HS-27A (cell line): Measurements from ENCODE around the gene GBGT1.
"Not testable (repeated sequence)": the region's sequence is repeated elsewhere in the genome, so short reads cannot be mapped to it uniquely, and the experiment has no call there.

Experiments
- DNase-seq: peaks from one replicate; pipeline ENCODE4 v3.0.0-alpha.2; 2012; ENCODE audit warnings: low read depth, missing footprints

GBGT1 gene

GRCh38 chr9:133163504-133164172 is at the start of gene GBGT1:
Gene GBGT1 (minus strand): TSS chr9:133163914. CDS start chr9:133162412, 1,502 bp downstream.
- no peak for DNase-seq

GRCh38 chr9:133210609-133211008 is 46.9 kb upstream of the GBGT1 start:
- no peak for DNase-seq

DNA sequence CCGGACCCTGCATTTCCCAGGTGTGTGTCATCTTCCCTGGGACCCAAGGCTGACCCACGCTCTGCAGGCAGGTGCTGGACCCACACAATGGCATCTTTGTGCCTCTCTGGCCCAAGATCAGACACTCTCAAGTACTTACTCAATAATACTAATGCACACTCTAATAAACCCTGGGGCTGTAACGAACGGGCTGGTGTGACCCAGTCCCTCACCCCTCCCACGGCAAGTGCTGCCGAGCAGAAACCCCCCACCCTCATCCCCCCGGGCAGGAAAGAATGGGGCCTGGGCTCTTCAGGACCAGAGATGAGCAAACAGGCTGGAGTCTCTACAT is 46.5 kb upstream of the GBGT1 start:
- no peak for DNase-seq

- DNase-seq = not testable (repeated sequence)
Observed at GRCh38 chr9:133209327-133210201, 45.9 kb upstream of the GBGT1 start.

GRCh38 chr9:133208880-133209300 is 45.2 kb upstream of the GBGT1 start, which contains the start of gene OBP2B:
Gene OBP2B (minus strand): TSS chr9:133209250. CDS start chr9:133209199, 51 bp downstream.
- DNase-seq = not testable (repeated sequence)

DNA sequence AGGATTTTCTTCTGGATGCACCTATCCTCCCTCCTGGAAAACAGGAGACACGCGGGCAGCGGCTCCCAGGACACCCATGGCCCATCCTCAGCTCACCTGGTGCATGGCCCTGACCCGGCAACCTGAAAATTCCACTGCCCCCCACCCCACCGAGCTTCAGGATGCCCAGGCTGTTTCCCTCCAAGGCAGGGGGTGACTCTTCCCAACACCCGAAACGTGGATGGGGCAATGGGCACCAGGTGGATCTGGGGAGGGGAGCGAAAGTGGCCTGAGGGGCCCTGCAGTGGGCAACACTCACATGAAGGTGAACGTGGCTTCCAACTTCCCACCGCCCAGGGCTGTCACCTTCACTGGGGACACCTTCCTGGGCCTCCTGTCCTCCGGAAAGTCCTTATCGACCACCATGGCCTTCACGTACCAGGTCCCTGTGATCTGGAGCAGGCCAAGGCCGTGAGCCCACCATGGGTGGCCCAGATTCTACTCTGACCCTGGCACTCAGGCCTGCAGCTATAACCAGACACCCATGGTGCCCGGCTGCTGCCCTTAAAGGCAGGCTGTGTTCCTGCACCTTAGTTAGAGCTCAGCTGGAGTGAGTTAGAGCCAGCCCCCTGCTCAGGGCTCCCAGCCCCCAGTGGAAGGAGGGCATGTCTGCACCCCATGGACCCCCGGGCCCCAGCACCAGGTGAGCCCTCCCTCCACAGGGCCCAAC is 44.6 kb upstream of the GBGT1 start:
- DNase-seq = not testable (repeated sequence)

DNA sequence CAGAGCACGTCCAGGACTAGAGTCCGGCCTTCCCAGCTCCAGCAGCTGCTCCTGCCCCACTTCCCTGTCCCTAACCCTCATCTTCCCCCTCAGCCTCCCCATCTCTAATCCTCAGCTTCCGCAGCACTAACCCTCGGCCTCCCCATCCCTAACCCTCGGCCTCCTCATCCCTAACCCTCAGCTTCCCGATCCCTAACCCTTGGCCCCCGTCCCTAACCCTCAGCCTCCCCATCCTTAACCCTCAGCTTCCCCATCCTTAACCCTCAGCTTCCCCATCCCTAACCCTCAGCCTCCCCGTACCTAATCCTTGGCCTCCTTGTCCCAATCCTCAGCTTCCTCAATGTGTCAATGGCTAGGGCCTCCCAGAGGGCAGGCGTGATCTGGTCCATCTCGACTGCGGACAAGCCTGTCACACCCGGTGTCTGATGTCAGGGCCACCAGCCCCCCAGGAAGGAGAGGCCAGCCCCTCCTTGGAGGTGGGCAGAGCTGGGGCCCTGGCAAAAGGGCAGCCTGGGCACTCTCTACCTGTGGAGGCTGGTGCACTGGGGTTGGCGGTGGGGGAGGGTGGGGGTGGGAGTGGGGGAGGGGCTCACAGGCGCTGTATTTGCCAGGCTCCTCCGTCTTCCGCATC is 43.9 kb upstream of the GBGT1 start:
- no peak for DNase-seq

DNA sequence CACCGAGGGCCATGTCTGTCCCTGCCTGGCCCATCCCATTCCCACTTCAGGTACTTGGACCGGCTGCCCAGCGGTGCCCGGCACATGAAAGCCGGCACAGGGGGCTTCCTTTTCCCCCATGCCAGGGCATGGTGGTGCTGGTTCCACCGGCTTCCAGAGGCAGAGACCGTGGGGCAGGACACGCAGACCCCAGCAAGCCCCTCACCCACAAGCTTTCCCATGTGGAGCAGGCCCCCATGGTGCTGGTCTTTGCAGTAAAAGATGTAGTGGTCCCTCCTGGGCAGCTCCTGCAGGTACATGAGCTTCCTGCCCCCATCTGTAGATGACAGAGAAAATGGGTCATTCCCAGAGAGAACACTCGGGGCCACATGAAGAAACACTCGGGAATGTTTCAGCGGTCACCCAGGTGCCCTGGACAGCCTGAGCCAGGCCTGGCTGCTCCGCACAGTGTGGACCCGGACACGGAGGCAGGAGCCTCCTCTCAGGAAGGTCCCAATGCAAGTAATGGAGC is 43.4 kb upstream of the GBGT1 start:
- no peak for DNase-seq

GRCh38 chr9:133205996-133206931 is 42.5 kb upstream of the GBGT1 start:
- DNase-seq = no peak

GRCh38 chr9:133205481-133205887 is 41.8 kb upstream of the GBGT1 start:
- DNase-seq = not testable (repeated sequence)

GRCh38 chr9:133204993-133205336 is 41.3 kb upstream of the GBGT1 start:
- DNase-seq = no peak

DNA sequence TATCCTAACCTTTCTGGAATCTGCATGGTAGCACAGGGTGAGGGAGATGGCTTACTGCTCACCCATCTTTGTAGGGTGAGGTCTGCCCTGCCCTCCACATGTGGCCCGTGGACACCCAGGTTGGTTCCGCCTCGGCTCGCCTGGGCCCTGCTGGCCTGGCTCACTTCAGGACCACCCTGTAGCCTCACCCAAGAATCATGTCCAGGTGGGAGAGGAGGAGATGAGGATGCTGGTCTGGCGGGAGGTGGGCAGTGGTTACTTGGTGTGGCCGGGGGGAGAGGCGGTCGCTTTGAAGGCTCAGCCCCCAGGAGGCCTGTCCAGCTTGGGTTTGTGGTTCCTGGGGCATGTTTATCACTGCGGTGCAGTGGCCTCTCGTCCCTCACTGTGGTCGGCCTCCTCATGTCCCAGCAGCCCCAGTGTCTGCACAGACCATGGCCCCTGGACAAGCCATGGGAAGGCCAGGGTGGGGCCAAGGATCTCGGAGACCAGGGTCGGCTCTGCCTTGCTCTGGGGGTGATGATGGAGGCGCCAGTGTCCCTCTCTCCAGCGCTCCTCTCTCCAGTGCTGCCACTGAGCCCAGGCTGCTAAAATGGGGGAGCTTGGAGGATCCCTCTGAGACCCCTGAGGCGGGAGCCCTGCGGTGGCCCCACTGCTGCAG is 40.8 kb upstream of the GBGT1 start:
- DNase-seq = no peak

- DNase-seq = no peak
Observed at GRCh38 chr9:133203506-133204075, 39.9 kb upstream of the GBGT1 start.

GRCh38 chr9:133202688-133203453 is 39.2 kb upstream of the GBGT1 start:
- DNase-seq = no peak

- DNase-seq = no peak
Observed at GRCh38 chr9:133202145-133202513, 38.4 kb upstream of the GBGT1 start.

DNA sequence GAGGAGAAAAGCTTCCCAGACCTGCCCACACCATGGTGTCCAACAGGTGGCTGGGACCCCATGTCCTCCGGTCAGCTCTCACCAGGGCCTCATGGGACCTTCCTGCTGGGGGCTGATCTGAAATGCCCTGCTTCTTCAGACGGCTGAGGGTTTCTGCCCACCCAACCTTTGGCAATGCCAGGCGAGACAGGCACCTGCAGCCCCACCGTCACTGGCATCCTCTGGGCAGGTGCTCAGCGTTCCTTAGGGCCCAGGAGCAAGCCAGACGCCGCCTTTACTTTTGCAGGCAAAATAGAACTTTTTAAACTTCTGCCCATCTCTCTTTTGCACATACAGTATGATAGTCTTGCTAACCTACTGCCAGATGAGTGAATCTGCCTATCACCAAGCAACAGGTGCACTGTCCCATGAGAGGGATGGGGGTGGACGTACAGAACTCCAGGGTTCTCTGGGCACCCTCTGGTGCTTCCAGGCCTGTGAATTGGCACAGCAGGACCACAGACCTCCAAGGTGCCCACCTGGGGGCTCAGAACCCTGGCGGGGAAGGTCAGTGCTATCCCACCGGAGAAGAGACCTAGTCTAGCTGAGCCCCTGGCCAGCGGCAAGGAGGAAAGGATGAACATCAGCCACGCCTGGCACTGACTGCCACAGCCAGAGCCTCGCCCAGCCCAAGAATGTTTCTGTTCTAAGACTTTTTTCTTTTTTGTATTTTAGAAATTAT is 37.9 kb upstream of the GBGT1 start:
- DNase-seq = no peak

- no peak for DNase-seq
Observed at GRCh38 chr9:133200631-133201030, 36.9 kb upstream of the GBGT1 start.

- DNase-seq = no peak
Observed at GRCh38 chr9:133199648-133200321, 36.1 kb upstream of the GBGT1 start.
